HG02571 (cell line): Measurements from ENCODE around the gene CHRNG.
"Not testable (repeated sequence)": the region's sequence is repeated elsewhere in the genome, so short reads cannot be mapped to it uniquely, and the experiment has no call there.

Experiments
- ATAC-seq: cut with Tn5 transposase; IDR thresholded peaks from one replicate; pipeline ENCODE4 v1.9.1; 2021; ENCODE audit warnings: mild to moderate bottlenecking, moderate library complexity; ENCODE audit not compliant: unreplicated experiment

Gene CHRNG

DNA sequence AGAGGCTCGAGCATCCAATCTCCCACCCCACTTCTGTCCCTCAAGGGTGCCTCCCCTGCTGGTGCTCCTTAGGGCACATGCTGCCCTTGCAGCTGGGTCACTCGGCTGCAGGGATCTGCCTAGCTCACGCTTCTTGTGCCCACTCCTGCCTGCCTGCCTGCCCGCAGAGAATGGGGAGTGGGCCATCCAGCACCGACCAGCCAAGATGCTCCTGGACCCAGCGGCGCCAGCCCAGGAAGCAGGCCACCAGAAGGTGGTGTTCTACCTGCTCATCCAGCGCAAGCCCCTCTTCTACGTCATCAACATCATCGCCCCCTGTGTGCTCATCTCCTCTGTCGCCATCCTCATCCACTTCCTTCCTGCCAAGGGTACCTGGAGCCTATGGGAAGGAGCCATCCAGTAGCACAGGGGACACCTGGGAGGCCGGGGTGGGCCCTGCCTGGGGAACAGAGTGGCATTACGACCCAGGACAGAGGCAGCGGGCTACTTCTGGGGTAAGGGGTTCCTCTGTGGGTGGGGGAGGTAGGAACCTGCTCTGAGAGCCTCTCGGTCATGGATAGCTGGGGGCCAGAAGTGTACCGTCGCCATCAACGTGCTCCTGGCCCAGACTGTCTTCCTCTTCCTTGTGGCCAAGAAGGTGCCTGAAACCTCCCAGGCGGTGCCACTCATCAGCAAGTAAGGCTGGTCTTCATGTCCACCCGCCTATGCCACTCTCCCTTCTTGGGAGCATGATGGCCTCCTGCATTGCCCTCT is 3.4 kb downstream of the CHRNG start:
- ATAC-seq, result no peak

DNA sequence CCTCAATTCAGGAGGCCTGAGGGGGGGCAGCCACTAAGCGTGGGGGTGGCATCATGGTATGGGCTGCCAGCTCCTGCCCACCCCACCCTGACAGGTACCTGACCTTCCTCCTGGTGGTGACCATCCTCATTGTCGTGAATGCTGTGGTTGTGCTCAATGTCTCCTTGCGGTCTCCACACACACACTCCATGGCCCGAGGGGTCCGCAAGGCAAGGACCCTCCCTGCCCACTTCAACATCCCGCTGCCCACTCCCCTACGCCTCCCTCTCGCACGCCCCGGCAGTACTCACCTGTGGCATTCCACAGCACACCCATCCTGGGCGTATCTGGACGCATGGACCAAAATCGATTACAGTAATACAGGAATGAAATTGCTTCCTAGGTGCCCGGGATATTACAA is 4.0 kb downstream of the CHRNG start:
- ATAC-seq, result no peak

DNA sequence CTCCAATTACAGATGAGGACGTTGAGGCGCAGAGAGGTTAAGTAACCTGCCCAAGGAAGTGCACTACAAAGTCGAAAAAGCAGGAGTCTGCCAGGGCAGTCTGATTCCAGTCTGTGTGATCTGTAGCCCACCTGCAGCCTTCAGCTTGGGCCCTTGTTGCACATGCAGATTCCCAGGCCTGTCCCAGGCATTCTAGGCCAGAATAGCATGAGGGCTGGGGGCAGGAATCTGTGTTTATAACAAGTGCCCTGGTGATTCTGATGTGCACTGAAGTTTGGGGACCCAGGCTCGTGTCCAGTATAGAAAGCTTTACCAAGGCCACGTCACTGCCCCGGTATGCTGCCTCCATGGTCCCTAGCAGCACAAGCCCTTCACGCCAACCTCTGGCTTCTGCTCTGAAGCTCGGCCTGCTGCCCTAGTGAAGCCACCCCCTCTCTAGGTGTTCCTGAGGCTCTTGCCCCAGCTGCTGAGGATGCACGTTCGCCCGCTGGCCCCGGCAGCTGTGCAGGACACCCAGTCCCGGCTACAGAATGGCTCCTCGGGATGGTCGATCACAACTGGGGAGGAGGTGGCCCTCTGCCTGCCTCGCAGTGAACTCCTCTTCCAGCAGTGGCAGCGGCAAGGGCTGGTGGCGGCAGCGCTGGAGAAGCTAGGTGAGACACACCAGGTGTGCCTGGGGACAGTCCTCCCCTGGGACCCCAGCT is 4.6 kb downstream of the CHRNG start:
- ATAC-seq, result no peak

DNA sequence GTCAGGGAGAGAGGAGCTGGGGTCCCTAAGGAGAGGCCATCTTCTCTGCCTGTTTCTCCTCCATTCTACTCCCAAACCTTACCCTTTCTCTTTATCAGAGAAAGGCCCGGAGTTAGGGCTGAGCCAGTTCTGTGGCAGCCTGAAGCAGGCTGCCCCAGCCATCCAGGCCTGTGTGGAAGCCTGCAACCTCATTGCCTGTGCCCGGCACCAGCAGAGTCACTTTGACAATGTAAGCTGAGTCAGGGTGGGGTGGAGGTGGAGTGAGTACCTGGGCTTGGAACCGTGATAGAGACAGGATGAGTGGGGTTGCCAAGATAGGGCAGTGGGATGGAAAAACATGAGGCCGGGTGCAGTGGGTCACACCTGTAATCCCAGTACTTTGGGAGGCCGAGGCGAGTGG is 5.2 kb downstream of the CHRNG start:
- no peak for ATAC-seq

DNA sequence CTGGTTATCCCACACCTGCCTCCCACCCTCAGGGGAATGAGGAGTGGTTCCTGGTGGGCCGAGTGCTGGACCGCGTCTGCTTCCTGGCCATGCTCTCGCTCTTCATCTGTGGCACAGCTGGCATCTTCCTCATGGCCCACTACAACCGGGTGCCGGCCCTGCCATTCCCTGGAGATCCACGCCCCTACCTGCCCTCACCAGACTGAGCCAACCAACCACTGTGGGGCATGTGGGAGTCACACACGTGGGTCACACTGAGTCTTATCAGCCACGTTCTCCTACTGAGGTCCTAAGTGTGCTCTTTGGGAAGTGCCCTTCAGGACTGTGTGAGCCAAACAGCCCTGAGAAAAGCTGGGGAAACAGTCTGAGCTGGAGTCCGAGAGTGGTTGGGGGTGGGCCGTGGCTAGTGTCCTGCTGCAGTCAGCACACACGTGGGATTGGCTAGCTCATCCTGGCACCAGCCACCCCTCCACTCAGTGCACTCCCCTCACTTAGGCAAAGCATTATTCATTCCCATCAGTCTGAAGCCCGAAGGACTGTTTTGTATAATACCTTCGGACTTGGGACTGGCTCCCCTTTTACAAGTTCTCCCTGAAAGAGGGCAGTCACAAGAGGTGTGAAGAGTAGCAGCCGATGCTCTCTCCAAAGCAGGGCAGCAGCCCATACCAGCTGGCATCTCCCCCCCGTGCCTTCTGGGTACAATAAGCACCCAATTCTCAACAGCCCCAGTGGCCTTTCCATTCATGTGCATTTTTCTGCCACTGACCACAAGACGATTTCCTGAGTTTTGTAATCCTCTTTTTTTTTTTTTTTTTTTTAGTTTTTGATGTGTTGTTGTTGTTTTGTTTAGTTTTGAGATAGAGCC is 6.3 kb downstream of the CHRNG start:
- no peak for ATAC-seq

DNA sequence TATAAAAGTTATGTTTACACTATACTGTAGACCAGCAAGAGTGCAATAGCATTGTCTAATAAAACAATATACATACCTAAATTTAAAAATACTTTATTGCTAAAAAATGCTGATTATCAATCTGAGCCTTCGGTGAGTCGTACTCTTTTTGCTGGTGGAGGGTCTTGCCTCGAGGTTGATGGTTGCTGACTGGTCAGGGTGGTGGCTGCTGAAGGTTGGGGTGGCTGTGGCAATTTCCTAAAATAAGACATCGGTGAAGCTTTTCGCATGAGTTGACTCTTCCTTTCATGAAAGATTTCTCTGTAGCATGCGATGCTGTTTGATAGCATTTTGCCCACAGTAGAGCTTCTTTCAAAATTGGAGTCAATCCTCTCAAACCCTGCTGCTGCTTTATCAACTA is 8.5 kb downstream of the CHRNG start:
- ATAC-seq, result no peak

DNA sequence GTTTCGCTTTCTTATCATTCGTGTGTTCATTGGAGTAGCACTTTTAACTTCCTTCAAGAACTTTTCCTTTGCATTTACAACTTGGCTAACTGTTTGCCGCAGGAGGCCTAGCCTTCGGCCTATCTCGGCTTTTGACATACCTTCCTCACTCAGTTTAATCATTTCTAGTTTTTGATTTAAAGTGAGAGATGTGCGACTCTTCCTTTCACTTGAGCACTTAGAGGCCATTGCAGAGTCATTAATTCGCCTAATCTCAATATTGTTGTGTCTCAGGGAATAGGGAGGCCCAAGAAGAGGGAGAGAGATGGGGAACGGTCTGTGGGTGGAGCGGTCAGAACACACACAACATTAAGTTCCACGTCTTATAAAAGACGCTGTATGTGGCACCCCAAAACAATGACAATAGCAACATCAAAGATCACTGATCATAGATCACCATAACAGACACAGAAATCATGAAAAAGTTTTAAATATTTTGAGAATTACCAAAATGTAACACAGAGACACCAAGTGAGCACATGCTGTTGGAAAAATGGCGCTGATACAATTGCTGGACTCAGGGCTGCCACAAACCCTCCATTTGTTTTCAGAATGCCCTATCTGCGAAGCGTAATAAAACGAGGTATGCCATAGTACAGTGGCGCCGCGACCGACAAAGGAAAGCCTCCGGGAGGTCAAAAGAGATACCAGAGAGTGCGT is 10.3 kb downstream of the CHRNG start:
- no peak for ATAC-seq

DNA sequence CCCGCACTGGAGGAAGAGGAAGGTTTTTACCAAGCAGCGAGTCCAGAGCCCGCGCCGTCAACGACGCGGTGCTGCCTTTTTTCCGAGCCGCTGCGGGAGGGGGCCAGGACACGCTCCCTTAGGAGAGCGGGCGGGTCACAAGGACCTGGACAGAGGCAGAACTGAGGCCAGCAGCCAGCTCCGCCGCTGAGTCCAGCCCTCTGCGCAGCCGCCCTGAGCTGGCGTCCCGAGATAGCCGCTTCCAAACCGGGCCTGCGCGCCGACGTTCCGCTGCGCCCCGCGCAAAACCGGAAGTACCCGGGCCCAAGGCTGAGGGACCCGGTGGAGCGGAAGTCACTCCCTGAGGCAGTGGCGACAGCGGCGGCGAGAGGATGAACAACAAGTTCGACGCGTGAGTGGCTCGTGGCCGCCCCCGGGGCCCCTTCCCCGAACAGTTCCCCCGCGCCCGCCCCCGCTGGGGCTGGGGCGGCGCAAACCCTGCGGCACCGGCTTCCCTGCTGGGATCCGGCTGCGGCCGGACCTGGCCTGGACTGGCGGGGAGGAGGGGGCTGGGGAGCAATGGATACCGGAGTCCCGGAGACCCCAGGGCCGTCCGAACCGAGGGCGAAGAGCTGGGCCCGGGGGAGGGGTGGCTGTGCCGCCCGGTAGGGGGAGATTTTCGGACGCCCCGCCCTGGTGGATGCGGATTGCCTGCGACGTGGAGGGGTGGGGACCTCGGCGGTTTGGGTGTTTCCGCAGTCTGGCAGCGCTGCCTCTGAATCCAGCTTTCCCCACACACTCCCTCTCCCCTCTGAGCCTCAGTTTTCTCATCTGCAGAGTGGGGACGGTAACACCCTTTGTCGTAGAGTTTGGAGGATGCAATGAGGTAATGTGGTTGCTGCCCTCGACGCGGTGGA is 11.1 kb downstream of the CHRNG start, which contains the start of the genes EIF4E2 and TIGD1:
TSS of gene EIF4E2 (plus strand) at position 336 of the 896 bp plus-strand sequence. CDS start at position 372, 36 bp downstream.
TSS of gene TIGD1 (minus strand) at position 204 of the 896 bp plus-strand sequence. CDS start 675 bp downstream, outside the sequence.
- peak; percentile 90 for ATAC-seq

DNA sequence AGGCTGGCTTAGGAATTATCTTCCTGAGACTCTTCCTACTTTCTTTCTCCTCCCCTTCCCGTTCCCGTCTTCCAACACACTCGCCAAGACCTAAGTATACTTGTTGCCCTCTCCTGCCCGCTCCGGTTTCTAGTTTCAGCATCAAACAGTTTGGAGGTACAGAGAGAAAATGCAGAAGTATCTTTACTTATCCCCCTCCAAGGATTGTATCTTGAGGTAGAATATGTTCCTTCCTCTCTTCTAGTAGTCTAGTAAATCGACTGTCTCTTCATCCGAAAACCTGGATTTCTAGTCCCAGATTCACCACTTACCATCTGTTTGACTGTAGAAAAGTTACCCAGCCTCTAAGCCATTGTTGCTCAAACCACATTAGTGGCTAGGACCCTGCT is 11.8 kb downstream of the CHRNG start:
- ATAC-seq, result no peak

DNA sequence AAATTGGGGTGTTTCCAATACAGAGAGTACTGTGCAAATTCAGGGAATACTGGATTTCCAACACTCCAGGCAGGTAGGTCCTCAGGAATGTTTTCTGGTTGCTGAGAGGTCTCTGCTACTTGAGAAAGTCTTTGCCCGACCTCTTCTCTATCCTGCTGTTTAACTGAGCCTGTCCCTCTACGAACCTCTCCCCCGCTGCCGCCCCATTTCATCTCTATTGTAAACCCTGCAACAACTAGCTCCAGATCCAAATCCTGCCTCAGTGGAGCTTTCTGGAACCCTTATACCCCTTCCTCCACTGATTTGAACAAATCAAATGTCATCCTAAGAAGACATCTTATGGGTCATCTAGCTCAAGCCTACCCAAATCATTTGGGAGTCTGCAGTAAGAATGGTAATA is 12.3 kb downstream of the CHRNG start:
- ATAC-seq, result no peak

DNA sequence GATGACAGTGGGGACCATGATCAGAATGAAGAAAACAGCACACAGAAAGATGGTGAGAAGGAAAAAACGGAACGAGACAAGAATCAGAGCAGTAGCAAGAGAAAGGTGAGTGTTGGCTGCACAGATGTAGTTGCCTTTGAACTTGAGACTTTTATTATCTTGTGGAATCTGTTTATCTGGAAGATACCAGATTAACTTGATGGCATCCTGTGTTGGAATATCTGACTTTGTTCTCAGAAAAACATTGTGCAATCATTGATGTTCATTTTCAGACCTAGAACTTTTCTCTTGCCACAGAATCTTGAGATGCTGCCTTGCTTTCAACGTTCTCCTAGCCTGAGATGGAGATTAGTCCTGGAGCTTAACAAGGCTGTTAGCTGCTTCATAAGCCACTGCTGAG is 16.9 kb downstream of the CHRNG start:
- ATAC-seq, result no peak

DNA sequence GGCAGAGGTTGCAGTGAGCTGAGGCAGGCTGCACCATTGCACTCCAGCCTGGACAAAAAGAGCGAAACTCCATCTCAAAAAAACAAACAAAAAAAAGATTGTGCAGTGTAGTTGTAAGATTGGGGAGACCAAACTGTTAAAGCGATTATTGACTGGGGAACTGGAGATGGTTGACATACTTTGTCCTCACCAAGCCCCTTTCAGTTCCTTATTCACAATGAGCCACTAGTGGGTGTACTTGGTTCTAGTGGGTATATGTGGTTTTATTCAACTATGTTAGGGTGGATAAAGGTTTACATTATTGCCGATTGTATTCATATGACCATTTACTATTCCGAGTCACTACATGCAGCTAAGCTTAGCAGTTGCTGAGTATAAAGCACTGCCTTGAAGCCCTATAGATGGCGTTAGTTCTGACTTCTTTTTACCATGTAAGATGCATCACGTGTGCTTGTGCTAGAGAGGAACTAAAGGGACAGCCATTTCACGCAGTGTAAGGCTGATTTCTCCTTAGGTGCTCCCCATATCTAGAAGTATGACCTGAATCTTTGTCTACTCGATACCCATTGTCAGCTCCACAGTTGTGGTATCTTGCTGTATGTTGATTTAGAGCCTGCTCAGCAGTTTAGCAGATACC is 23.1 kb downstream of the CHRNG start:
- no peak for ATAC-seq

DNA sequence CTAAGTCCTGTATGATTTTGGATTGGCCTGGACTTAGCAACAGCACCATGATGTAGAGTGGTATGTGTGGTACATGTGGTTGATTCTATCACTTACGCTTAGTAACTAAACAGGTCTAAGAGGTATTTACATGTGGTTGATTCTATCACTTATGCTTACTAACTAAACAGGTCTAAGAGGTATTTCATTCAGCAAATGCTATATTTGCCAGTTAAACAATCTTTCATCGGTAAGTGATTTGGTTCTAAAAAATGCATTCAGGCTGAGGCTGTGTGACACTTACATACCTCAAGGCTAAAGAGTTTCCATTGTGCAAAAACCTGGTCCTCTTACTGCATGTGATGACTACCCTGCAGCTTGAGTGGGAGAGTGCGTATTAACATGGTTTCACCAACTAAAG is 24.1 kb downstream of the CHRNG start:
- ATAC-seq, result no peak

DNA sequence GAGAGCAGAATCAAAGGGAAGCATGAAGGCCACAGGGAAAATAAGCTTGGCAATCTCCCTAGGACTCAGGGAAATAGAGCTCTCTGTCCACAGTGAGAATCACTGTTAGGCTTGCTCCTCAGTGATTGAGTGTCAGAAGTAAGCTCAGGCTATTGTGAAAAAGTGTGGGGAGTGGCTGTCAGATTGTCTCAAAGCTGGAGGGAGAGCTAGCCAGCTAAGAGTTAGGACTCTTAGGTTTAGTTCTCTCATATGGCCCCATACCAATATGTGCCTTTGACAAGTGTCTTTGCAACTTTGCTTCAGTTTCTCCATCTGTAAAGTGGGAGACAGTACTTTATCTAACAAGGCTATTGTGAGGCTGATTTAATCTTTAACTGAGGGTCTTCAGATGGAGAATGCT is 28.2 kb downstream of the CHRNG start:
- no peak for ATAC-seq

DNA sequence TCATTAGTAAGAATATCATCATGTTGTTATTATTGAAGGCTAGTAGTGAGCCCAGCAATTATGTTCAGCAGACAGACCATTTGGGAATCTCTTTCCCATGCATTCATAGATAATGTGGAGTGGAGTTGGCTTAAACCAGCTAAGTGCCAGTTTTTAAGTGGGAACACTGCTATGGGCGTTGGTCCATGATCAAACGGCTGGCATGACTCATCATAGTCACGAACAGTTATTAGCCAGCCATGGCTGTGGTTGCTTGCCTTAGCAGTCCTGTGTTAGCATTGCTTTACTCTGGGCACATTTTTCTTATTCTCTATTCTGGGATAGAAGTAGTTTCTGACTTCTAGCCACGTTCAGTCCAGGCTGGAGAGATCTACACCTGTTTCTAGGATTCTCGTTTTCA is 28.7 kb downstream of the CHRNG start:
- ATAC-seq, result no peak

DNA sequence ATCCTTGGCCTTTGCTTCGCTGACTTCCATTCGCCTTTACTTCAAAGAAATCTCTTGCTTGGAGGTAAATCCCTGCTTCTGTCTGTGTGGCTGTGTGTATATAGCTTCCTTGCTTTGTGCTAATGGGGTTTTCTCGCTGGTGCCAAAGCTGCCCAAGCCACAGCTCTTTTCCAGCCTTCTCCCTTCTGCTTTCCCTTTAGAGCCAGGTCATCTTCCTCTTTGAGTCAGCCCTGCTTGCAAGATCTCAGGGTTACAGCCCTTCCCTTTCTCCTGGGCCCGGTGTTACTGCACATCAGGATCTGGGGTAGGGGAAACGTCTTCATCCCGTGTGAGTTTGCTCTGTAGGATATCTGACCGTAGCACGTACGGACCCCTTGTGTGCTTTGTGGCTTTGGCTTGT is 30.0 kb downstream of the CHRNG start:
- no peak for ATAC-seq

DNA sequence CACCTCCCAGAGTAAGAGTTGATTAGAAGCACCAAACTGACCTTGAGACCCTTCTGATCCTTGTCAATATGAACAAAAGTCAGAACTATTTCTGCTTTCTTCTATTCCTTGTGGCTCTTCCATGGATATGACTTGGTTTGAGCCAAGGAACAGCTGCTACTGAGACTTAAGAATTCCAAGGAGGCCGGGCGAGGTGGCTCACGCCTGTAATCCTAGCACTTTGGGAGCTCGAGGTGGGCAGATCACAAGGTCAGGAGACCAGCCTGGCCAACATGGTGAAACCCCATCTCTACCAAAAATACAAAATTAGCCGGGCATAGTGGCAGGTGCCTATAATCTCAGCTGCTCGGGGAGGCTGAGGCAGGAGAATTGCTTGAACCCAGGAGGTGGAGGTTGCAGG is 31.0 kb downstream of the CHRNG start:
- not testable (repeated sequence) for ATAC-seq

DNA sequence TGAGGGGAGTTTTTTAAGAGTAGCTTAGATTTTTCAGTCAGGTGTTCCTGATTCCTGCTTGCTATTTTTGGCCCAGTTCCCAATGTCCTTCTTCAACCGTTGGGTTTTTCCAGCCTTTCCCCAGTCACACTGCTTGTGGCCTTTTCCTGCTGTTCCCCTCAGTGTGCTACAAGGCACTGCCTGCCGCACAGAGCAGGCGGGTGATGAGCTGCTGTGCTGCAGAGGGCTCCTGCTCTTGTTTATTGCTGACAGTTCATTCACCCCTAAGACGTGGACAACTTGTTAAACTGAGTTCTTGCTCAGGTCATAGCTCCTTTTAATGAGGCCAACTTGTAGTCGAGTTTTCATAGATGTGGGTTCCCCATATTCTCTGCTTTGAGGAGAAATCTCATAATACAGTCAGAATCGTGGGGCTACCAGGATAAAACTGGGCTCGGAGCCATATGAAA is 31.6 kb downstream of the CHRNG start:
- ATAC-seq, result no peak

DNA sequence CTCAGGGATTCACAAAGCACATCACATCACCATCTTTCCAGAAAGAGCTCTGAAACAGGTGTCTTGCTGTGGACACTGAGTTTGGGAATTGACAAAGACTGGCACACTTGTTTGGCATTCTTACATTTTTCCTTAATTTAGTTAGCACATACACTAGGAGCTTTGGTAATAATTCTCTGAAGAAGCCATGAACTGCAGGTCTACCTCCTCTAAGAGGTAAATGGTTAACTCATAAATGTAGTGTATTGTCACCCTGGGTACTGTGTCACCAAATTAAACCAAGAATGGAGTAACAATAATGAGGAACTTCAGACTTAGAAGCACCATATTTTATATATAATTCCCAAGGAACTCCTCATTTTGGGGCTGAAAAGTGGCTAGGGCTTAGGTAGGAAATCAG is 33.5 kb downstream of the CHRNG start:
- no peak for ATAC-seq
